Stimulated activated CD4-positive, alpha-beta T cell treated with anti-CD3 and anti-CD28 coated beads, Interleukin-4, amount 100 ng/mL, for 24 hours (primary cell): ENCODE results near the gene GABRR3.
"Not testable (repeated sequence)": the region's sequence is repeated elsewhere in the genome, so short reads cannot be mapped to it uniquely, and the experiment has no call there.

Experiments
- DNase-seq: peaks from one replicate; pipeline ENCODE4 v3.0.0-alpha.2; 2020

The GABRR3 gene

GRCh38 chr3:98021830-98022560 is 13.1 kb downstream of the GABRR3 start:
- no peak for DNase-seq

- DNase-seq = no peak
Observed at GRCh38 chr3:98020412-98020811, 14.7 kb downstream of the GABRR3 start.

GRCh38 chr3:98018301-98018700 is 16.8 kb downstream of the GABRR3 start:
- no peak for DNase-seq

- no peak for DNase-seq
Observed at GRCh38 chr3:98014268-98014585, 20.9 kb downstream of the GABRR3 start.

GRCh38 chr3:98013411-98014267 is 21.5 kb downstream of the GABRR3 start:
- no peak for DNase-seq

GRCh38 chr3:98012979-98013378 is 22.1 kb downstream of the GABRR3 start:
- no peak for DNase-seq

- not testable (repeated sequence) for DNase-seq
Observed at GRCh38 chr3:98010883-98011449, 24.1 kb downstream of the GABRR3 start.

GRCh38 chr3:98010194-98010882 is 24.8 kb downstream of the GABRR3 start:
- DNase-seq = no peak

GRCh38 chr3:98008855-98009254 is 26.3 kb downstream of the GABRR3 start:
- DNase-seq = no peak

GRCh38 chr3:98005438-98005837 is 29.7 kb downstream of the GABRR3 start:
- no peak for DNase-seq

GRCh38 chr3:98004721-98005120 is 30.4 kb downstream of the GABRR3 start:
- DNase-seq = no peak

GRCh38 chr3:98003306-98003969 is 31.7 kb downstream of the GABRR3 start:
- no peak for DNase-seq

GRCh38 chr3:98002717-98003116 is 32.4 kb downstream of the GABRR3 start:
- DNase-seq = no peak

- no peak for DNase-seq
Observed at GRCh38 chr3:97999994-98000393, 35.1 kb downstream of the GABRR3 start.

GRCh38 chr3:97999103-97999502 is 36.0 kb downstream of the GABRR3 start:
- no peak for DNase-seq

- no peak for DNase-seq
Observed at GRCh38 chr3:97996988-97997387, 38.1 kb downstream of the GABRR3 start.

- DNase-seq = no peak
Observed at GRCh38 chr3:97994328-97994945, 40.7 kb downstream of the GABRR3 start.

- no peak for DNase-seq
Observed at GRCh38 chr3:97993526-97993925, 41.6 kb downstream of the GABRR3 start.

- no peak for DNase-seq
Observed at GRCh38 chr3:97992547-97993173, 42.5 kb downstream of the GABRR3 start.

GRCh38 chr3:97991293-97991682 is 43.8 kb downstream of the GABRR3 start:
- no peak for DNase-seq

GRCh38 chr3:97990624-97991292 is 44.4 kb downstream of the GABRR3 start:
- no peak for DNase-seq
